ENCODE measurements around the gene SLC16A10. TPM values are rescaled to one million over a fixed set of nuclear protein-coding genes. Genes with fewer than 3 reads are reported as not detected.

The SLC16A10 gene
- total and polyA plus RNA-seq, 7 donors, result under 0.01 to 1.2 (median 0.83) TPM

- WGBS, 2 donors, result 93 to 94% methylated on average over 2 of the region's 2 CpGs
- TF ChIP-seq POLR2A (IDR thresholded peaks at IDR 0.05) (no peak), EP300 (IDR thresholded peaks at IDR 0.05) (no peak), POLR2AphosphoS5 (IDR thresholded peaks at IDR 0.05) (no peak), CTCF (IDR thresholded peaks at IDR 0.05) (no peak)
- Histone ChIP-seq H3K36me3 (no peaks in the 10 kb centered on the region), H3K27ac (no peak overlapping the region), H3K27me3 (no peaks in the 10 kb centered on the region), H3K9me3 (no peaks in the 10 kb centered on the region), H3K4me1 (no peaks in the 10 kb centered on the region), H3K4me3 (no peak overlapping the region)
- intact Hi-C loops (cut with DNase I), result no loop called here
- no peak for DNase-seq
Measured at GRCh38 chr6:111204881-111205280, 117.6 kb downstream of the SLC16A10 start.

GRCh38 chr6:111205502-111205901, 118.2 kb downstream of the SLC16A10 start:
- Histone ChIP-seq H3K9me3 (no peaks in the 10 kb centered on the region), H3K27ac (no peak overlapping the region), H3K36me3 (no peaks in the 10 kb centered on the region), H3K4me3 (no peak overlapping the region), H3K4me1 (no peaks in the 10 kb centered on the region), H3K27me3 (no peaks in the 10 kb centered on the region)
- intact Hi-C loops (cut with DNase I), result no loop called here
- no peak for DNase-seq
- 80 to 82% methylated on average over 3 of the region's 3 CpGs for WGBS, 2 donors
- TF ChIP-seq POLR2AphosphoS5 (IDR thresholded peaks at IDR 0.05) (no peak), CTCF (IDR thresholded peaks at IDR 0.05) (no peak), EP300 (IDR thresholded peaks at IDR 0.05) (no peak), POLR2A (IDR thresholded peaks at IDR 0.05) (no peak)

GRCh38 chr6:111207141-111207858, 120.0 kb downstream of the SLC16A10 start:
- intact Hi-C loops (cut with DNase I), result no loop called here
- WGBS, 2 donors, result 82 to 84% methylated on average over 4 of the region's 4 CpGs

GRCh38 chr6:111208933-111209332, 121.6 kb downstream of the SLC16A10 start:
- 59 to 87% methylated on average over 2 of the region's 2 CpGs for WGBS, 2 donors
- H3K4me3 ChIP-seq, result no peak overlapping the region
- no peaks in the 10 kb centered on the region for H3K9me3 ChIP-seq
- no peak for DNase-seq
- no peak overlapping the region for H3K27ac ChIP-seq
- no peaks in the 10 kb centered on the region for H3K27me3 ChIP-seq
- no peaks in the 10 kb centered on the region for H3K36me3 ChIP-seq
- intact Hi-C loops (cut with DNase I), result no loop called here
- TF ChIP-seq POLR2AphosphoS5 (IDR thresholded peaks at IDR 0.05), result no peak
- no peak for TF ChIP-seq EP300 (IDR thresholded peaks at IDR 0.05)
- no peak for TF ChIP-seq CTCF (IDR thresholded peaks at IDR 0.05)
- no peak for TF ChIP-seq POLR2A (IDR thresholded peaks at IDR 0.05)
- H3K4me1 ChIP-seq, result no peaks in the 10 kb centered on the region

More at GRCh38 chr6:111207141-111207858, 120.0 kb downstream of the SLC16A10 start:
- H3K9me3 ChIP-seq, result no peaks in the 10 kb centered on the region
- no peaks in the 10 kb centered on the region for H3K27me3 ChIP-seq
- H3K4me3 ChIP-seq, result no peak overlapping the region
- H3K27ac ChIP-seq, result no peak overlapping the region
- DNase-seq, result no peak
- no peak for TF ChIP-seq POLR2AphosphoS5 (IDR thresholded peaks at IDR 0.05)
- no peak for TF ChIP-seq CTCF (IDR thresholded peaks at IDR 0.05)
- no peak for TF ChIP-seq EP300 (IDR thresholded peaks at IDR 0.05)
- no peak for TF ChIP-seq POLR2A (IDR thresholded peaks at IDR 0.05)
- no peaks in the 10 kb centered on the region for H3K4me1 ChIP-seq
- H3K36me3 ChIP-seq, result no peaks in the 10 kb centered on the region

All from sigmoid colon (tissue), 7 donors.